GM08714 (cell line): ENCODE measurements around the gene IKBKG.
A peak's percentile ranks its signal among the peaks of the same experiment; 100 is the strongest.
"Not testable (repeated sequence)": the region's sequence is repeated elsewhere in the genome, so short reads cannot be mapped to it uniquely, and the experiment has no call there.

Source experiments
- H3K4me3 ChIP-seq: fragments of 200-500 bp; sonication (Bioruptor generic); 2 replicates; pipeline ENCODE4 v1.5.1; 2014; ENCODE audit warnings: mild to moderate bottlenecking, low read length, inconsistent platforms
- ZNF274 ChIP-seq: IDR thresholded peaks from 2 replicates; pipeline ENCODE4 v1.6.1; 2012; ENCODE audit warnings: mild to moderate bottlenecking, low read depth, low read length

IKBKG gene, protein sequence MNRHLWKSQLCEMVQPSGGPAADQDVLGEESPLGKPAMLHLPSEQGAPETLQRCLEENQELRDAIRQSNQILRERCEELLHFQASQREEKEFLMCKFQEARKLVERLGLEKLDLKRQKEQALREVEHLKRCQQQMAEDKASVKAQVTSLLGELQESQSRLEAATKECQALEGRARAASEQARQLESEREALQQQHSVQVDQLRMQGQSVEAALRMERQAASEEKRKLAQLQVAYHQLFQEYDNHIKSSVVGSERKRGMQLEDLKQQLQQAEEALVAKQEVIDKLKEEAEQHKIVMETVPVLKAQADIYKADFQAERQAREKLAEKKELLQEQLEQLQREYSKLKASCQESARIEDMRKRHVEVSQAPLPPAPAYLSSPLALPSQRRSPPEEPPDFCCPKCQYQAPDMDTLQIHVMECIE

GRCh38 chrX:154547245-154548027, at the start of gene IKBKG:
IKBKG (plus strand) TSS chrX:154547620; CDS start chrX:154552003, 4,383 bp downstream.
- peak within 1 kb of the TSS; percentile 99 for H3K4me3 ChIP-seq
- no peak for TF ChIP-seq ZNF274

DNA sequence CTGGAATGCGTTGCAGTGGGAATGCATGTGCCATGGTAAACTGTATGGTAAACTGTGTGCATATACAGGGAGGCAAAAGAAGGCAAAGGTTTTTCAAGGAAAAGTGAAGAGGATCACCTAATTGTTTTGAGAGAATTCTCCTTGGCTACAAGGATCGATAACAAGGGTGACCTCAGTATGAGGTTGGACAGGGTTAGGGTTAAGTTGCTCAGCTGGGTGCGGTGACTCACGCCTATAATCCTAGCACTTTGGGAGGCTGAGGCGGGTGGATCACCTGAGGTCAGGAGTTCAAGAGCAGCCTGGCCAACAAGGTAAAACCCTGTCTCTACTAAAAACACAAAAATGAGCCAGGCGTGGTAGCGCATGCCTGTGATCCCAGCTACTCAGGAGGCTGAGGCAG, 46.0 kb upstream of the IKBKG start:
- H3K4me3 ChIP-seq, result not testable (repeated sequence)

DNA sequence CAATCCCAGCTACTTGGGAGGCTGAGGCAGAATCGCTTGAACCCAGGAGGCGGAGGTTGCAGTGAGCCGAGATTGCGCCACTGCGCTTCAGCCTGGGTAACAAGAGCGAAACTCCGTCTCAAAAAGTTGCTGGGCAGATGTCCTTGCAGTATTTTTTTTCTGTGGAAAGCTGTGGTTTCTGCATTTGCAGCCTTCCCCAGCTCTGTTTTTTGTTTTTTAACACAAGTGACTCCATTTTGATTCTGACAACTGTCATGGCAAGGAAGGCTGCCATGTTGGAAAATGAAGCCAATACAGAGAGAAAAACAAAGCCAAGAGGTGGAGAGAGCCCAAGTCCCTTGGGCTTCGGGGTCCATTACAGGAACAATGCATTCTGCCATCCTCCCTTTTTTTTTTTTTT, 45.3 kb upstream of the IKBKG start:
- no peak overlapping the region for H3K4me3 ChIP-seq
- TF ChIP-seq ZNF274, result no peak

DNA sequence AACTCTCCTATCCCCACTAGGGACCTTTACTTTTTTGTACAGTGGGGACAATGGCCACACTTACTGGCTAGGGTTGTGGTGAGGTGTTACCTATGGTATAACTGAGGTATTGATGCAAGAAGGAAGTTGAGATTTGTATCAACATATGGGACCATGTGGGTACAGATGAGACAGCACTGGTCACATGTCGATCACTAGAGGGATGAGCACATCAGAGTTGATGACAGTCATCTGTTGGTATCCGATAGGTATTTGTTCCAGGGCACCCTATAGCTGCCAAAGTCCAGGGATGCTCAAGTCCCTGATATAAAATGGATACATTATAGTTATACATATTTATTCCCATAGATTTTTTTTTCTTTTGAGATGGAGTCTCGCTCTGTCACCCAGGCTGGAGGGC, 44.4 kb upstream of the IKBKG start:
- TF ChIP-seq ZNF274, result no peak

GRCh38 chrX:154505734-154506133, 41.7 kb upstream of the IKBKG start:
- no peak for TF ChIP-seq ZNF274
- H3K4me3 ChIP-seq, result no peak overlapping the region

More for the DNA sequence above, 44.4 kb upstream of the IKBKG start:
- H3K4me3 ChIP-seq, result no peak overlapping the region

DNA sequence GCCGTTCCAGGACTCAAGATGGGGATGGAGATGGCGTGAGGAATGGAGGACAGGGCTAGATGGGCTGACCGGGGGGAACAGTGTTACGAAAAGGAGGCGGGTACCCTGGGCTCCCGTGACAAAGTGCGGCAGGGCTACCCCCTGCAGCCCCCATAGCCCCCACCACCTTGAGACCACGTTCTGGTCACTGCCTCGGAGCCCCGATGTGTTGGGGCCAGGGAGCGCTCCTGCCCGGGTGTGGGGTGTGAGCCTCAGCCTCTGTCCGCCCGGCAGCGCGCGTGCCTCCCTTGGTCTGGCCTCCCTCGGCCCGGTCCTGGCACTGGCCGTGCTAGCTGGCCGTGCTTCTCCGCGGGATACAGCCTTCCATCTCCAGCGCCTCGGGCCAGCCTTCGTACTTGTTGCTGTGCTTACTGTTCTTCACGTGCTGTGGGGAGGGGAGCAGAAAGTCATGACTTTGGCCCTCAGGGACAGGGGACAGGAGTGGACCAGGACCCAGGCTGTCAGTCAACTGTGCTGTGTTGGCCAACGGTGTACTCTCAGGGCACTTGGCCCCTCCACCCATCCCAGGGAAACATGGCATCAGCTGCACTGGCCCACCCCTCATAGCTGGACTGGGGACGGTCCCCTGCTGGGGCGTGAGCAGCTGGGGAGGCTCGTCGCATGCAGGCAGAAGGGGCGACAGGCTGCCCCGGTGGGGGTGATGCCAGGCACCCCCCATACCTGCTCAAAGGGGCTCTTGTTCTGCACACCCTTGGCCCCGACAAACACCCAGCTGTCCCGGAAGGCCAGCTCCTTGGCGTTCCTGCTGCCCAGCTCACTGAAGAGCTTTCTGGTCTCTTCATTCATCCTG, 40.7 kb upstream of the IKBKG start:
- H3K4me3 ChIP-seq, result no peak overlapping the region
- no peak for TF ChIP-seq ZNF274

DNA sequence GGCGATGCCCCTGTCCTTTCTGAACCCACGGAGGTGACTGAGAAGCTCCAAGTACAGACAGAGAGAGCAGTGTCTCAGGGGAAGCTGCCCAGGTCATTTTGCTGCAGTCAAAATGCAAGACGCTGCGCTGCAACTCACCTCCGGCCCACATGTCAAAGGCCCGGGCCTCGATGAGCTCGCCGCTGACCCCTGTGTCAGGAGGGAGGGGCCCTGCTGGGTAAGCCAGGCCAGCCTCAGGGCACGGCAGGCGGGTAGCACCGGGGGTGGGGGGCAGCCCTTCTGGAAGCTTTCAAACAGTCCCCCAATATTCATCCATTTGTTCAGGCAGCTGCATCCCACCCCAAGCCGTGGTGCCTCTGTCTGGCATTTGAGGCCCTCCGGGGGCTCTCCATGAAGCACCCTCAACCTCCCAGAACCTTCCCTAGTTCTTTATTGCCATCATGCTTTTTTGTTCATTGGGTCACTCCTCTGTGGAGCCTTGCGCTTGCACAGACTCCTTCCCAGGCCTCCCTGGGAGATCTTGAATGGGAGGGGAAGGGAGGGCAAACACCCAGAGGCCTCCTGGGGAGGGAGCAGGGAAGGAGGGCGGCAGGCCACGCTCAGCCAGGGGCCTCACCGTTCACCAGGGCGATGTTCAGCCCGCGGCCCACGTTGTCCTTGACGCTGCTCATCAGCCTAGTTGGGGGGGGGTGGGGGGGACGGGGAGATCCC, 39.6 kb upstream of the IKBKG start:
- TF ChIP-seq ZNF274, result no peak
- no peak overlapping the region for H3K4me3 ChIP-seq

- no peak overlapping the region for H3K4me3 ChIP-seq
- no peak for TF ChIP-seq ZNF274
Measured at GRCh38 chrX:154508384-154508745, 39.1 kb upstream of the IKBKG start.

- no peak for TF ChIP-seq ZNF274
Measured at GRCh38 chrX:154509455-154509854, 38.0 kb upstream of the IKBKG start.

GRCh38 chrX:154511761-154512160, 35.7 kb upstream of the IKBKG start:
- TF ChIP-seq ZNF274, result no peak
- H3K4me3 ChIP-seq, result no peak overlapping the region

More at GRCh38 chrX:154509455-154509854, 38.0 kb upstream of the IKBKG start:
- no peak overlapping the region for H3K4me3 ChIP-seq

- H3K4me3 ChIP-seq, result no peak overlapping the region
- no peak for TF ChIP-seq ZNF274
Measured at GRCh38 chrX:154512879-154513553, 34.4 kb upstream of the IKBKG start.

DNA sequence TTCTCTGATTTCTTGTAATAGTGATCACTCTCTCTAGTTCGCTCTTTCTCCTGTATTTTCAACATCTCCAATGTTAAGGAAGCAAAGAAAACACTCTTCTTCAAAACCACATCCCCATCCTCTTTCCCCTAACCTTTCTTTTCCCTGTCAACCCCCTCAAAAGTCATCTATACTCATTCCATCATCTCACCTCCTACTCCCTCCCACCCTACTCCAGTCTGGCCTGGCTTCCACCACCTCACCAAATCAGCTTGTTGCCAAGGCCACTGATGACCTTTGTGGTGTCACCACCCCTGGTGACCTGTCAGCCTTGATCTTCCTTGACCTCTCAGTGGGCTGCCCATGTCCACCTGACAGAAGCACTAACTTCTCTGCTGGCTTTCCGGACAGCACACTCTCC, 33.7 kb upstream of the IKBKG start:
- no peak overlapping the region for H3K4me3 ChIP-seq
- TF ChIP-seq ZNF274, result no peak
